HepG2 (cell line): ENCODE data around the gene MLLT10. TPM values are rescaled to one million over a fixed set of nuclear protein-coding genes. Genes with fewer than 3 reads are reported as not detected.

ENCODE experiments used
- GZF1 ChIP-seq: sonication (generic); formaldehyde crosslinking; IDR thresholded peaks from 2 replicates; pipeline ENCODE4 v1.5.1; 2020; ENCODE audit warnings: mild to moderate bottlenecking, missing genetic modification reagents
- MEIS1 ChIP-seq: sonication (generic); formaldehyde crosslinking; IDR thresholded peaks from 2 replicates; pipeline ENCODE4 v1.9.0; 2021; ENCODE audit warnings: mild to moderate bottlenecking, missing genetic modification reagents, moderate library complexity, borderline replicate concordance
- NCOA5 ChIP-seq: sonication (generic); formaldehyde crosslinking; IDR thresholded peaks from 2 replicates; pipeline ENCODE4 v1.4.0; 2020; ENCODE audit warnings: missing genetic modification reagents
- REXO4 ChIP-seq: sonication (generic); formaldehyde crosslinking; IDR thresholded peaks from 2 replicates; pipeline ENCODE4 v1.8.0; 2022; ENCODE audit warnings: missing genetic modification reagents, mild to moderate bottlenecking, borderline replicate concordance
- RXRA ChIP-seq: sonication (generic); formaldehyde crosslinking; IDR thresholded peaks from 2 replicates; pipeline ENCODE4 v1.5.1; 2020; ENCODE audit warnings: missing genetic modification reagents
- SMAD1 ChIP-seq: sonication (generic); formaldehyde crosslinking; IDR thresholded peaks from 2 replicates; pipeline ENCODE4 v1.4.0; 2020; ENCODE audit warnings: missing genetic modification reagents, low read depth, mild to moderate bottlenecking, borderline replicate concordance
- TARDBP ChIP-seq: sonication (generic); formaldehyde crosslinking; IDR thresholded peaks from 2 replicates; pipeline ENCODE4 v1.8.0; 2022; ENCODE audit warnings: mild to moderate bottlenecking, missing genetic modification reagents
- TEAD2 ChIP-seq: sonication (generic); formaldehyde crosslinking; IDR thresholded peaks from 2 replicates; pipeline ENCODE4 v1.9.0; 2021; ENCODE audit warnings: missing genetic modification reagents
- YEATS4 ChIP-seq: sonication (generic); formaldehyde crosslinking; IDR thresholded peaks from 2 replicates; pipeline ENCODE4 v1.4.0; 2020; ENCODE audit warnings: missing genetic modification reagents, borderline replicate concordance
- ZBTB38 ChIP-seq: sonication (generic); formaldehyde crosslinking; IDR thresholded peaks from 2 replicates; pipeline ENCODE4 v1.5.1; 2020; ENCODE audit warnings: mild to moderate bottlenecking, missing genetic modification reagents
- ZNF382 ChIP-seq: sonication (generic); formaldehyde crosslinking; IDR thresholded peaks from 2 replicates; pipeline ENCODE4 v1.5.0; 2020; ENCODE audit warnings: missing genetic modification reagents, mild to moderate bottlenecking, borderline replicate concordance
- ZSCAN21 ChIP-seq: sonication (generic); formaldehyde crosslinking; IDR thresholded peaks from 2 replicates; pipeline ENCODE4 v1.8.0; 2022; ENCODE audit warnings: mild to moderate bottlenecking, missing genetic modification reagents, moderate library complexity, borderline replicate concordance
- polyA plus RNA-seq, 8 experiments: library from polyadenylated mRNA; depleted of rRNA in 3 of 8; stranded (reverse) in 7 of 8; unstranded in 1 of 8; fragments of >200 nt; fragmentation: Illumina TruSeq in 4 of 8; extraction: Trizol in 4 of 8; gene quantifications; 2 replicates each; pipeline versions ENCODE4 v1.2.1 to v1.2.3, GENCODE V29; 2011 to 2016; ENCODE audit warnings: low read depth in 4 of 8, missing spikeins in 1 of 8, mixed read lengths in 1 of 8; ENCODE audit not compliant: insufficient read depth in 1 of 8
- total RNA-seq, 5 experiments: library from RNA; depleted of rRNA; stranded (reverse); fragments of >200 nt; fragmentation: Illumina TruSeq; extraction: Trizol; gene quantifications; 2 replicates each; pipeline ENCODE4 v1.2.3, GENCODE V29; 2016; ENCODE audit warnings: low read depth in 1 of 5
- TF ChIP-seq, protein P1 (sequence below): sonication (generic); formaldehyde crosslinking; IDR thresholded peaks from 2 replicates; pipeline ENCODE4 v1.4.0; 2020; ENCODE audit warnings: missing genetic modification reagents
- TF ChIP-seq, protein P2 (sequence below): sonication (generic); formaldehyde crosslinking; IDR thresholded peaks from 2 replicates; pipeline ENCODE4 v1.4.0; 2020; ENCODE audit warnings: missing genetic modification reagents
- TF ChIP-seq, protein P3 (sequence below): sonication (generic); formaldehyde crosslinking; IDR thresholded peaks from 2 replicates; pipeline ENCODE4 v1.5.0; 2020; ENCODE audit warnings: mild to moderate bottlenecking, missing genetic modification reagents, moderate library complexity
- TF ChIP-seq, protein P4 (sequence below): sonication (generic); formaldehyde crosslinking; IDR thresholded peaks from 2 replicates; pipeline ENCODE4 v1.4.0; 2020; ENCODE audit warnings: missing genetic modification reagents
- TF ChIP-seq, protein P5 (sequence below): sonication (generic); formaldehyde crosslinking; IDR thresholded peaks from 2 replicates; pipeline ENCODE4 v1.4.0; 2020; ENCODE audit warnings: missing genetic modification reagents, low read depth, mild to moderate bottlenecking, borderline replicate concordance
- TF ChIP-seq, protein P6 (sequence below): sonication (generic); formaldehyde crosslinking; IDR thresholded peaks from 2 replicates; pipeline ENCODE4 v1.4.0; 2020; ENCODE audit warnings: mild to moderate bottlenecking, low read depth, missing genetic modification reagents

The MLLT10 gene
- total and polyA plus RNA-seq, 2 of the 13 experiments (the other 11 are each of a cell fraction or from before 2014, with no cell fraction given) = 51.3 to 84.1 TPM

GRCh38 chr10:21494191-21495001 is 39.6 kb upstream of the MLLT10 start (continued):
- TF ChIP-seq, protein P1, sequence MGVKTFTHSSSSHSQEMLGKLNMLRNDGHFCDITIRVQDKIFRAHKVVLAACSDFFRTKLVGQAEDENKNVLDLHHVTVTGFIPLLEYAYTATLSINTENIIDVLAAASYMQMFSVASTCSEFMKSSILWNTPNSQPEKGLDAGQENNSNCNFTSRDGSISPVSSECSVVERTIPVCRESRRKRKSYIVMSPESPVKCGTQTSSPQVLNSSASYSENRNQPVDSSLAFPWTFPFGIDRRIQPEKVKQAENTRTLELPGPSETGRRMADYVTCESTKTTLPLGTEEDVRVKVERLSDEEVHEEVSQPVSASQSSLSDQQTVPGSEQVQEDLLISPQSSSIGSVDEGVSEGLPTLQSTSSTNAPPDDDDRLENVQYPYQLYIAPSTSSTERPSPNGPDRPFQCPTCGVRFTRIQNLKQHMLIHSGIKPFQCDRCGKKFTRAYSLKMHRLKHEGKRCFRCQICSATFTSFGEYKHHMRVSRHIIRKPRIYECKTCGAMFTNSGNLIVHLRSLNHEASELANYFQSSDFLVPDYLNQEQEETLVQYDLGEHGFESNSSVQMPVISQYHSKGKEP = 0 out of 2 replicates have a peak, but pooled peaks have one; percentile 60
- peak; percentile 93 for TF ChIP-seq ZBTB38
- no peak; the same call in 1 of the 2 replicates for TF ChIP-seq ZSCAN21
- TF ChIP-seq ZNF382 (CRISPR knock-in tag) = no peak
- no peak for TF ChIP-seq GZF1 (CRISPR knock-in tag)
- no peak for TF ChIP-seq REXO4 (CRISPR knock-in tag)
- TF ChIP-seq RXRA = 0 out of 2 replicates have a peak, but pooled peaks have one; percentile 40
- 0 out of 2 replicates have a peak, but pooled peaks have one; percentile 58 for TF ChIP-seq TARDBP (CRISPR knock-in tag)
- TF ChIP-seq, protein P2, sequence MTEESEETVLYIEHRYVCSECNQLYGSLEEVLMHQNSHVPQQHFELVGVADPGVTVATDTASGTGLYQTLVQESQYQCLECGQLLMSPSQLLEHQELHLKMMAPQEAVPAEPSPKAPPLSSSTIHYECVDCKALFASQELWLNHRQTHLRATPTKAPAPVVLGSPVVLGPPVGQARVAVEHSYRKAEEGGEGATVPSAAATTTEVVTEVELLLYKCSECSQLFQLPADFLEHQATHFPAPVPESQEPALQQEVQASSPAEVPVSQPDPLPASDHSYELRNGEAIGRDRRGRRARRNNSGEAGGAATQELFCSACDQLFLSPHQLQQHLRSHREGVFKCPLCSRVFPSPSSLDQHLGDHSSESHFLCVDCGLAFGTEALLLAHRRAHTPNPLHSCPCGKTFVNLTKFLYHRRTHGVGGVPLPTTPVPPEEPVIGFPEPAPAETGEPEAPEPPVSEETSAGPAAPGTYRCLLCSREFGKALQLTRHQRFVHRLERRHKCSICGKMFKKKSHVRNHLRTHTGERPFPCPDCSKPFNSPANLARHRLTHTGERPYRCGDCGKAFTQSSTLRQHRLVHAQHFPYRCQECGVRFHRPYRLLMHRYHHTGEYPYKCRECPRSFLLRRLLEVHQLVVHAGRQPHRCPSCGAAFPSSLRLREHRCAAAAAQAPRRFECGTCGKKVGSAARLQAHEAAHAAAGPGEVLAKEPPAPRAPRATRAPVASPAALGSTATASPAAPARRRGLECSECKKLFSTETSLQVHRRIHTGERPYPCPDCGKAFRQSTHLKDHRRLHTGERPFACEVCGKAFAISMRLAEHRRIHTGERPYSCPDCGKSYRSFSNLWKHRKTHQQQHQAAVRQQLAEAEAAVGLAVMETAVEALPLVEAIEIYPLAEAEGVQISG = peak; percentile 68
- no peak for TF ChIP-seq MEIS1
- TF ChIP-seq, protein P3, sequence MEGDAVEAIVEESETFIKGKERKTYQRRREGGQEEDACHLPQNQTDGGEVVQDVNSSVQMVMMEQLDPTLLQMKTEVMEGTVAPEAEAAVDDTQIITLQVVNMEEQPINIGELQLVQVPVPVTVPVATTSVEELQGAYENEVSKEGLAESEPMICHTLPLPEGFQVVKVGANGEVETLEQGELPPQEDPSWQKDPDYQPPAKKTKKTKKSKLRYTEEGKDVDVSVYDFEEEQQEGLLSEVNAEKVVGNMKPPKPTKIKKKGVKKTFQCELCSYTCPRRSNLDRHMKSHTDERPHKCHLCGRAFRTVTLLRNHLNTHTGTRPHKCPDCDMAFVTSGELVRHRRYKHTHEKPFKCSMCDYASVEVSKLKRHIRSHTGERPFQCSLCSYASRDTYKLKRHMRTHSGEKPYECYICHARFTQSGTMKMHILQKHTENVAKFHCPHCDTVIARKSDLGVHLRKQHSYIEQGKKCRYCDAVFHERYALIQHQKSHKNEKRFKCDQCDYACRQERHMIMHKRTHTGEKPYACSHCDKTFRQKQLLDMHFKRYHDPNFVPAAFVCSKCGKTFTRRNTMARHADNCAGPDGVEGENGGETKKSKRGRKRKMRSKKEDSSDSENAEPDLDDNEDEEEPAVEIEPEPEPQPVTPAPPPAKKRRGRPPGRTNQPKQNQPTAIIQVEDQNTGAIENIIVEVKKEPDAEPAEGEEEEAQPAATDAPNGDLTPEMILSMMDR = peak; percentile 59
- peak; percentile 66; the same call in 1 of the 2 replicates for TF ChIP-seq NCOA5 (CRISPR knock-in tag)
- TF ChIP-seq YEATS4 (CRISPR knock-in tag) = peak; percentile 57
- TF ChIP-seq, protein P4, sequence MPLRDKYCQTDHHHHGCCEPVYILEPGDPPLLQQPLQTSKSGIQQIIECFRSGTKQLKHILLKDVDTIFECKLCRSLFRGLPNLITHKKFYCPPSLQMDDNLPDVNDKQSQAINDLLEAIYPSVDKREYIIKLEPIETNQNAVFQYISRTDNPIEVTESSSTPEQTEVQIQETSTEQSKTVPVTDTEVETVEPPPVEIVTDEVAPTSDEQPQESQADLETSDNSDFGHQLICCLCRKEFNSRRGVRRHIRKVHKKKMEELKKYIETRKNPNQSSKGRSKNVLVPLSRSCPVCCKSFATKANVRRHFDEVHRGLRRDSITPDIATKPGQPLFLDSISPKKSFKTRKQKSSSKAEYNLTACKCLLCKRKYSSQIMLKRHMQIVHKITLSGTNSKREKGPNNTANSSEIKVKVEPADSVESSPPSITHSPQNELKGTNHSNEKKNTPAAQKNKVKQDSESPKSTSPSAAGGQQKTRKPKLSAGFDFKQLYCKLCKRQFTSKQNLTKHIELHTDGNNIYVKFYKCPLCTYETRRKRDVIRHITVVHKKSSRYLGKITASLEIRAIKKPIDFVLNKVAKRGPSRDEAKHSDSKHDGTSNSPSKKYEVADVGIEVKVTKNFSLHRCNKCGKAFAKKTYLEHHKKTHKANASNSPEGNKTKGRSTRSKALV (CRISPR knock-in tag) = peak; percentile 93
- TF ChIP-seq SMAD1 (CRISPR knock-in tag) = peak; percentile 75
- TF ChIP-seq, protein P5, sequence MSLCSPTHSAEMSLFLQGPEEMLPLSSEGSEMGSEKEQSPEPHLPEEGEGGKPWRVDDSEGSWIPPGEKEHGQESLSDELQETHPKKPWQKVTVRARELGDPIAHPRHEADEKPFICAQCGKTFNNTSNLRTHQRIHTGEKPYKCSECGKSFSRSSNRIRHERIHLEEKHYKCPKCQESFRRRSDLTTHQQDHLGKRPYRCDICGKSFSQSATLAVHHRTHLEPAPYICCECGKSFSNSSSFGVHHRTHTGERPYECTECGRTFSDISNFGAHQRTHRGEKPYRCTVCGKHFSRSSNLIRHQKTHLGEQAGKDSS = peak; percentile 29; the same call in 1 of the 2 replicates
- TF ChIP-seq, protein P6, sequence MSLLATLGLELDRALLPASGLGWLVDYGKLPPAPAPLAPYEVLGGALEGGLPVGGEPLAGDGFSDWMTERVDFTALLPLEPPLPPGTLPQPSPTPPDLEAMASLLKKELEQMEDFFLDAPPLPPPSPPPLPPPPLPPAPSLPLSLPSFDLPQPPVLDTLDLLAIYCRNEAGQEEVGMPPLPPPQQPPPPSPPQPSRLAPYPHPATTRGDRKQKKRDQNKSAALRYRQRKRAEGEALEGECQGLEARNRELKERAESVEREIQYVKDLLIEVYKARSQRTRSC (CRISPR knock-in tag) = no peak
- TF ChIP-seq TEAD2 (CRISPR knock-in tag) = 0 out of 2 replicates have a peak, but pooled peaks have one; percentile 30
